ENCODE measurements around the gene CBX1. TPM values are rescaled to one million over a fixed set of nuclear protein-coding genes. Genes with fewer than 3 reads are reported as not detected.

CBX1 gene
- total RNA-seq, 1 donor from 2014 or later: 91.1 TPM

GRCh38 chr17:48067245-48067644, 34.0 kb downstream of the CBX1 start:
- H3K36me3 Mint-ChIP-seq (ENCODE audit: low read depth, unreplicated experiment): peaks cover 17% of the 10 kb centered on the region
- no peaks in the 10 kb centered on the region for H3K9me3 Mint-ChIP-seq (ENCODE audit: unreplicated experiment)
- H3K4me1 Mint-ChIP-seq (ENCODE audit: unreplicated experiment): no peaks in the 10 kb centered on the region
- no peak overlapping the region for H3K4me3 Mint-ChIP-seq (ENCODE audit: unreplicated experiment)
- H3K27ac Mint-ChIP-seq (ENCODE audit: unreplicated experiment): no peak overlapping the region
- no peak for TF ChIP-seq CTCF (IDR thresholded peaks at IDR 0.05; ENCODE audit: unreplicated experiment)
- DNase-seq (ENCODE audit: low spot score): no peak
- no peaks in the 10 kb centered on the region for H3K27me3 Mint-ChIP-seq (ENCODE audit: unreplicated experiment)

- H3K4me3 Mint-ChIP-seq (ENCODE audit: unreplicated experiment): no peak overlapping the region
- no peak for TF ChIP-seq CTCF (IDR thresholded peaks at IDR 0.05; ENCODE audit: unreplicated experiment)
- peaks cover 18% of the 10 kb centered on the region for H3K36me3 Mint-ChIP-seq (ENCODE audit: low read depth, unreplicated experiment)
- H3K9me3 Mint-ChIP-seq (ENCODE audit: unreplicated experiment): no peaks in the 10 kb centered on the region
- no peak for DNase-seq (ENCODE audit: low spot score)
- no peaks in the 10 kb centered on the region for H3K27me3 Mint-ChIP-seq (ENCODE audit: unreplicated experiment)
- H3K4me1 Mint-ChIP-seq (ENCODE audit: unreplicated experiment): no peaks in the 10 kb centered on the region
- no peak overlapping the region for H3K27ac Mint-ChIP-seq (ENCODE audit: unreplicated experiment)
Measured at GRCh38 chr17:48066656-48067055, 34.6 kb downstream of the CBX1 start.

- H3K27me3 Mint-ChIP-seq (ENCODE audit: unreplicated experiment): no peaks in the 10 kb centered on the region
- no peak for DNase-seq (ENCODE audit: low spot score)
- H3K4me1 Mint-ChIP-seq (ENCODE audit: unreplicated experiment): no peaks in the 10 kb centered on the region
- no peak overlapping the region for H3K27ac Mint-ChIP-seq (ENCODE audit: unreplicated experiment)
- H3K36me3 Mint-ChIP-seq (ENCODE audit: low read depth, unreplicated experiment): peaks cover 22% of the 10 kb centered on the region
- no peaks in the 10 kb centered on the region for H3K9me3 Mint-ChIP-seq (ENCODE audit: unreplicated experiment)
- no peak for TF ChIP-seq CTCF (IDR thresholded peaks at IDR 0.05; ENCODE audit: unreplicated experiment)
- H3K4me3 Mint-ChIP-seq (ENCODE audit: unreplicated experiment): no peak overlapping the region
Measured at GRCh38 chr17:48066192-48066591, 35.1 kb downstream of the CBX1 start.

- no peak for DNase-seq (ENCODE audit: low spot score)
Measured at GRCh38 chr17:48064638-48065037, 36.6 kb downstream of the CBX1 start.

GRCh38 chr17:48062273-48062672, 39.0 kb downstream of the CBX1 start:
- peaks cover 49% of the 10 kb centered on the region for H3K36me3 Mint-ChIP-seq (ENCODE audit: low read depth, unreplicated experiment)
- H3K4me1 Mint-ChIP-seq (ENCODE audit: unreplicated experiment): peaks cover 31% of the 10 kb centered on the region
- no peaks in the 10 kb centered on the region for H3K9me3 Mint-ChIP-seq (ENCODE audit: unreplicated experiment)
- H3K27ac Mint-ChIP-seq (ENCODE audit: unreplicated experiment): no peak overlapping the region
- H3K27me3 Mint-ChIP-seq (ENCODE audit: unreplicated experiment): peaks cover 3% of the 10 kb centered on the region
- TF ChIP-seq CTCF (IDR thresholded peaks at IDR 0.05; ENCODE audit: unreplicated experiment): no peak
- DNase-seq (ENCODE audit: low spot score): no peak
- no peak overlapping the region for H3K4me3 Mint-ChIP-seq (ENCODE audit: unreplicated experiment)

More at GRCh38 chr17:48064638-48065037, 36.6 kb downstream of the CBX1 start:
- H3K36me3 Mint-ChIP-seq (ENCODE audit: low read depth, unreplicated experiment): peaks cover 34% of the 10 kb centered on the region
- peaks cover 8% of the 10 kb centered on the region for H3K4me1 Mint-ChIP-seq (ENCODE audit: unreplicated experiment)
- no peaks in the 10 kb centered on the region for H3K9me3 Mint-ChIP-seq (ENCODE audit: unreplicated experiment)
- no peak overlapping the region for H3K27ac Mint-ChIP-seq (ENCODE audit: unreplicated experiment)
- no peak for TF ChIP-seq CTCF (IDR thresholded peaks at IDR 0.05; ENCODE audit: unreplicated experiment)
- H3K27me3 Mint-ChIP-seq (ENCODE audit: unreplicated experiment): peaks cover 2% of the 10 kb centered on the region
- H3K4me3 Mint-ChIP-seq (ENCODE audit: unreplicated experiment): no peak overlapping the region
